Hepatocyte (in vitro differentiated cells): Measurements from ENCODE around the gene LNX1.
"Not testable (repeated sequence)": the region's sequence is repeated elsewhere in the genome, so short reads cannot be mapped to it uniquely, and the experiment has no call there.

Experiments
- CTCF ChIP-seq: fragments of 200-600 bp; sonication (generic); IDR thresholded peaks from 2 replicates; pipeline ENCODE4 v1.5.1; 2016; ENCODE audit warnings: antibody characterized with exemption, mild to moderate bottlenecking; ENCODE audit not compliant: poor library complexity
- EZH2 ChIP-seq: fragments of 200-600 bp; sonication (generic); IDR thresholded peaks from 2 replicates; pipeline ENCODE4 v1.6.1; 2016; ENCODE audit warnings: antibody characterized with exemption, mild to moderate bottlenecking, borderline replicate concordance
- EZH2phosphoT487 ChIP-seq: fragments of 200-600 bp; sonication (generic); IDR thresholded peaks from one replicate; pipeline ENCODE4 v1.6.1; 2018; ENCODE audit warnings: antibody characterized with exemption, mild to moderate bottlenecking, low read depth, moderate library complexity; ENCODE audit not compliant: unreplicated experiment, severe bottlenecking

DNA sequence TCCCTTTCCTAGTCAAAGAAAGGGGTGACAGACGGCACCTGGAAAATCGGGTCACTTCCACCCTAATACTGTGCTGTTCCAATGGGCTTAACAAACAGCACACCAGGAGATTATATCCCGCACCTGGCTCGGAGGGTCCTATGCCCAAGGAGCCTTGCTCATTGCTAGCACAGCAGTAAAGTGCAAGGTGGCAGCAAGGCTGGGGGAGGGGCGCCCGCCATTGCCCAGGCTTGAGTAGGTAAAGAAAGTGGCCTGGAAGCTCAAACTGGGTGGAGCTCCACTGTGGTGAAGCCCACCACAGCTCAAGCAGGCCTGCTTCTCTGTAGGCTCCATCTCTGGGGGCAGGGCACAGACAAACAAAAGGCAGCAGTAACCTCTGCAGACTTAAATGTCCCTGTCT is 124.7 kb downstream of the LNX1 start:
- TF ChIP-seq CTCF, EZH2, EZH2phosphoT487: not testable (repeated sequence)
